Neural crest cell (in vitro differentiated cells): ENCODE results near the gene TCERG1L. TPM values are rescaled to one million over a fixed set of nuclear protein-coding genes. Genes with fewer than 3 reads are reported as not detected.
"Not testable (repeated sequence)": the region's sequence is repeated elsewhere in the genome, so short reads cannot be mapped to it uniquely, and the experiment has no call there.

Source experiments
- DNase-seq: peaks from one replicate; pipeline ENCODE4 v3.0.0; 2021; ENCODE audit warnings: low read depth, mixed read lengths, low spot score
- H3K27ac Mint-ChIP-seq: one replicate; pipeline ENCODE4 v1.8.0; 2021; ENCODE audit warnings: mild to moderate bottlenecking, mixed read lengths; ENCODE audit not compliant: unreplicated experiment
- H3K27me3 Mint-ChIP-seq: 2 replicates; pipeline ENCODE4 v1.8.0; 2021; ENCODE audit warnings: low read depth, mild to moderate bottlenecking, mixed read lengths
- H3K36me3 Mint-ChIP-seq: 2 replicates; pipeline ENCODE4 v1.8.0; 2021; ENCODE audit warnings: low read depth, mild to moderate bottlenecking, mixed read lengths
- H3K4me1 Mint-ChIP-seq: 2 replicates; pipeline ENCODE4 v1.8.0; 2021; ENCODE audit warnings: mixed read lengths
- H3K4me3 Mint-ChIP-seq: one replicate; pipeline ENCODE4 v1.8.0; 2021; ENCODE audit warnings: mild to moderate bottlenecking, mixed read lengths
- H3K9me3 Mint-ChIP-seq: 2 replicates; pipeline ENCODE4 v1.8.0; 2021; ENCODE audit warnings: mixed read lengths
- CTCF ChIP-seq: fragments of 200-600 bp; sonication (generic); conservative IDR thresholded peaks from 2 replicates; pipeline ENCODE4 v1.5.0; 2021; ENCODE audit warnings: antibody characterized with exemption, mild to moderate bottlenecking
- total RNA-seq: library from RNA; stranded (reverse); gene quantifications from 2 replicates; pipeline ENCODE4 v1.2.1, GENCODE V29; 2021

The TCERG1L gene
- total RNA-seq, 1 donor from 2014 or later: 0.96 TPM

DNA sequence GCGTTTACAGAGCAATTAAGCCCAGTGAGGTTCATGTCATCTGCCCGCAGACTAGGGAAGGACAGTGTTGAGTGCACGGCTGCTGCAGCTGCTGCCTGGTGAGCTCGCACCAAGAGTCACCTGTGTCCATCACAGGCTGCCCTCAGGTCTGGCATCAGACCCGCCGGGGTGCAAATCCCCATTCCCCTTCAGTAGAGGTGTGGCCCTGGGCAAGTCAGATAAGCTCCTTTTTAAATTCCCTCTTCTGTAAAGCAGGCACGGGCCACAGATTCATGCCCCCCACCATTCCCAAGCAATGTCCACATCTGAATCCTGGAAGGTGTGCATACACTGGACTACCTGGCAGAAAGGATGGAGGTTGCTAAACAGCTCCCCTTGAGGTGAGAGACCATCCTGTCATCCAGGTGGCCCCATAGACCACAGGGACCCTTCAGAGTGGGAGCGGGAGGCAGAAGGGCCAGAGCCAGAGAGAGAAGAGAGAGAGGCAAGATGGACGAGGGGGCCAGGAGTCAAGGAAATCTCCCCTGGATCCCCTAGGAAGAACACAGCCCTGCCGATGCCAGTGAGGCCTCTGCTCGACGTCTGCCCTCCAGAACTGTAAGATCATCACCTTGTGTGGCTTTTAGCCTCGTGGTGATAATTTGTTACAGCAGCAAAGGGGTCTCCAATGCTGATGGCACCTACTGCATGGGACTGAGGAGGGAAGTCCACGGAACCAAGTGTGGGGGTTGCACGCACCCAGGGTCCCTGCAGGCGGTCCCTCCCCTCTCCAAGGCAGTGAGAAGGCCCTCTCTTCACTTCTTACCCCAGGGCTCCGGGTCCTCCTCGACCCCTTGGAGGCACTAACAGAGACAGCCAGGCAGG, 168.8 kb downstream of the TCERG1L start:
- no peak for TF ChIP-seq CTCF
- H3K27ac Mint-ChIP-seq: no peak overlapping the region
- H3K27me3 Mint-ChIP-seq: peaks cover 5% of the 10 kb centered on the region
- no peak overlapping the region for H3K4me3 Mint-ChIP-seq
- DNase-seq: no peak
- peaks cover 32% of the 10 kb centered on the region for H3K4me1 Mint-ChIP-seq
- H3K36me3 Mint-ChIP-seq: no peaks in the 10 kb centered on the region
- no peaks in the 10 kb centered on the region for H3K9me3 Mint-ChIP-seq

DNA sequence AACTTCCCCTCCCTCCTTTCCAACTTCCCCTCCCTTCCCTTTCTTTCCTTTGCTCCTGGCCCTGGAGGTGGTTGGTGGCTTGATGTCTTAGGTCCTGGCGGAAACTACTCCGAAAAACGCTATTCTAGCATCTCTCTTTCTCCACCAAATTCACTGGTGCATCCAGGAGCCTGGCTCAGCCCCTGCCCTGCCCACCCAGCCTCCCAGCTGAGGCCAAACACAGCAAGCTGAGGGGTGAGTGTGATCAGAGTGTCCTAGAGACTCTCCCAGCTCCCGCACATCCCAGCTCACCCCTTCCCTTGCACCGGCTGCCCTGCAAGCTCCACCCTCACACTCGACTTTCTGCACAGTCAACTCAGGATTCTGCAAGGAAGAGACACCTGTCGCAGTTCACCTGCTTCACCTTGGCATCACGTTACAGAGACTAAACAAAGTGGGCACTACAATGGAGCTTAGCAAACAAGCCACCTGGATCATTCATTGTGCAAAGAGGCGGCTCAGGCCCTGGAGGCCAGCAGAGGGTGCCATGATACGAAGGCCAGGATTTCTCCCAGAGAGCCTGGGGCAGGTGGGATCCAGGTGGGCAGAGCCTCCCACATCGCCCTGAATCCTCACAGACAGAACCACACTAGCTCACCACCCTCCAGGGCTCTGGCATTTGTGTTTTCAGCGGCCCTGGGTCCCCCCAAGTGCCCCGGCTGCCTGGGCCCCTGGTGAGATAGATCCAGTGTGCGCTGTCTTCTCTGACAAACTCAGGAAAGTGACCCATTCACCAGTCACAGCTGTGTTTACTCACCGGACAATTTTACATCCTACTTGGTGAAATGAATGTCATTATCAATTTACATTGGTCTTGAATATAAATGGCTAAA, 169.6 kb downstream of the TCERG1L start:
- Mint-ChIP-seq H3K4me3 (no peak overlapping the region), H3K4me1 (peaks cover 29% of the 10 kb centered on the region), H3K9me3 (no peaks in the 10 kb centered on the region), H3K27ac (no peak overlapping the region), H3K27me3 (peaks cover 5% of the 10 kb centered on the region), H3K36me3 (no peaks in the 10 kb centered on the region)
- DNase-seq: no peak
- TF ChIP-seq CTCF: no peak

DNA sequence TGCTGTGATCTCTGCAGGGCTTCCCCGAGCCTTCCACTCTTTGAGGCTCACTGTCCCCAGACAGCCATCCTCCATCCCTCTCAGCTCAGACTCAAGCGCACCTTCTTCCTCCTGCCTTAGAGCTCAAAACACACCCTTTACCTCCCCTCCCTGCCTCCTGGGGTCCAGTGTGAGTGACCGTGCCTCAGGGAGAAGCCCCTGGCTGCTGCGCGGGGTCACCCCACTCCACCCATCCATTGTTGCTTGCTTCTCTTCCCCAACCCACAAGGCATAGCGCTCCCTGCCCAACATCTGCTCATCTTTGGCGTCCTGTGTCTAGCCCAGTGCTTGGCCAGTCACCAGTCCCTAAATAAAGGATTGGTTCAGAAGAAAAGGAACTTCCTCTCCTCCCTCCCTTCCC, 170.3 kb downstream of the TCERG1L start:
- Mint-ChIP-seq H3K27ac (peak overlapping the region; percentile 27), H3K4me1 (peaks cover 25% of the 10 kb centered on the region), H3K4me3 (no peak overlapping the region), H3K27me3 (peaks cover 5% of the 10 kb centered on the region), H3K36me3 (no peaks in the 10 kb centered on the region), H3K9me3 (no peaks in the 10 kb centered on the region)
- DNase-seq: no peak
- TF ChIP-seq CTCF: no peak

DNA sequence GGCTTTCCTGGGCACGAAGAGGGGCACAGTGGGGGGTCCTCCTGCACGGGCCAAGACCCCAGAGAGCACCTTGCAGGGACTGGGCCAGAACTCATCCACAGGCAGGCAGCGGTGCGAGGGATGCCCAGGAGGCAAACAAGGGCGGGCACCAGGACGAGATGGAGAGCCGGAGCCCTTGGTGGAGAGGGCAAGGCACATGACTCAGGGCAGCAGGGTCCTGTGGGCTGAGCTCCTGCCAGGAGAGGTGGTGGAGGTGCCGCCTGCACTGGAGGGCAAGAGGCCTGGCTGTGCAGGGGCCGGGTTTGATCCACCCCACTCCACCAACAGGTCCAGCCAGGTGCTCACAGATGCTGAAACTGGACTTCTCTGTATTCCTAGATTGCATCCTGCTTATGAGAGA, 170.9 kb downstream of the TCERG1L start:
- no peak for DNase-seq
- TF ChIP-seq CTCF: no peak
- Mint-ChIP-seq H3K27me3 (peaks cover 5% of the 10 kb centered on the region), H3K9me3 (no peaks in the 10 kb centered on the region), H3K36me3 (no peaks in the 10 kb centered on the region), H3K27ac (no peak overlapping the region), H3K4me3 (no peak overlapping the region), H3K4me1 (peaks cover 19% of the 10 kb centered on the region)

DNA sequence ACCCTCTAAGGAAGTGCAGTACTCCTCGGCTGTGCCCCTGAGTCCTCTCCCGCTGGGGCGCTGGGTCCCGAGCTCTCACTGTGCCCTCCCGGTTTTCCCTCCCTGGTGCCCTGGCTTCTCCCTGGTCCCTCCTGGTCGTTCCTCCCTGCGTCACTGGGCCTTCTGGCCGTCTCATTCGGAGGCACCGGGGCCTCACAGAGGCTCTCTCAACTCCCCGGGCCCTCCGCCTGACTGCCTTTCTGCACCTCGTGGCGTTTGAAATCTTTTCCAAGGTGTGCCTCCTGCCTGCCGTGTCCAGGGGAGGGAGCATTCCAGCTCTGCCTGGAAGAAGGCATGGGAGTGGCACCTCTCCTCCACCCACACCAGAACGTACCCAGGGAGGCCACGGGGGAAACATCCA, 174.3 kb downstream of the TCERG1L start:
- Mint-ChIP-seq H3K9me3 (no peaks in the 10 kb centered on the region), H3K36me3 (no peaks in the 10 kb centered on the region)
- DNase-seq: no peak

GRCh38 chr10:131136336-131136735, 175.2 kb downstream of the TCERG1L start:
- not testable (repeated sequence) for DNase-seq, H3K4me3 Mint-ChIP-seq, H3K27me3 Mint-ChIP-seq, H3K9me3 Mint-ChIP-seq, H3K27ac Mint-ChIP-seq, H3K36me3 Mint-ChIP-seq
- peaks cover 11% of the 10 kb centered on the region for H3K4me1 Mint-ChIP-seq

More for the DNA sequence above, 174.3 kb downstream of the TCERG1L start:
- Mint-ChIP-seq H3K4me1 (peaks cover 2% of the 10 kb centered on the region), H3K4me3 (no peak overlapping the region), H3K27me3 (peaks cover 5% of the 10 kb centered on the region), H3K27ac (no peak overlapping the region)
- no peak for TF ChIP-seq CTCF
